Measurements from ENCODE around the gene FGGY. TPM values are rescaled to one million over a fixed set of nuclear protein-coding genes. Genes with fewer than 3 reads are reported as not detected.

Gene FGGY
- total and polyA plus RNA-seq, 2 donors (not counting 1 experiment from before 2014, with no cell fraction given), result 6.1 to 38.5 TPM

- Histone ChIP-seq H3K4me3 (ENCODE audit: control extremely low read depth in 1 of 5, extremely low read depth in 1 of 5, insufficient read depth in 1 of 5, low read depth in 2 of 5, low read length in 4 of 5) (no peak overlapping the region), H3K4me1 (ENCODE audit: control insufficient read depth in 2 of 2, insufficient read depth in 2 of 2, low read length in 2 of 2) (no peaks in the 10 kb centered on the region), H3K4me2 (replicated peaks; ENCODE audit: low read depth, low read length, poor library complexity, severe bottlenecking) (no peak overlapping the region), H4K20me1 (ENCODE audit: control insufficient read depth, insufficient read depth, low read length, poor library complexity, severe bottlenecking) (no peaks in the 10 kb centered on the region), H3K27ac (ENCODE audit: low read length in 2 of 2) (no peak overlapping the region), H3K9ac (ENCODE audit: low read length) (no peak overlapping the region), H2AFZ (ENCODE audit: insufficient read depth, low read depth, low read length, poor library complexity, severe bottlenecking) (no peak overlapping the region), H3K79me2 (ENCODE audit: control insufficient read depth, insufficient read depth, low read length) (no peaks in the 10 kb centered on the region), H3K36me3 (replicated peaks in 1 of 2; ENCODE audit: control extremely low read depth in 1 of 2, control insufficient read depth in 1 of 2, extremely low read depth in 1 of 2, insufficient read depth in 2 of 2, low read length in 1 of 2) (peaks cover 0 to 1% of the 10 kb centered on the region in 2 experiments), H3K9me3 (ENCODE audit: control extremely low read depth in 1 of 3, control insufficient read depth in 2 of 3, insufficient read depth in 1 of 3, low read length in 2 of 3) (peaks cover 0 to 4% (median 0%) of the 10 kb centered on the region in 3 donors), H3K27me3 (replicated peaks in 1 of 4; ENCODE audit: control extremely low read depth in 1 of 4, control insufficient read depth in 3 of 4, insufficient read depth in 4 of 4, low read length in 3 of 4) (no peaks in the 10 kb centered on the region)
- no peaks in the 10 kb centered on the region for H3K27me3 Mint-ChIP-seq
- ATAC-seq (ENCODE audit: low read depth) (no peak), DNase-seq (no peak)
- H3K27ac Mint-ChIP-seq, result no peak overlapping the region
- POLR2A ChIA-PET, result no interaction called here
- no peaks in the 10 kb centered on the region for H3K4me1 Mint-ChIP-seq
- WGBS (ENCODE audit: insufficient coverage), result 93% methylated on average over 4 of the region's 4 CpGs
- intact Hi-C loops (cut with micrococcal nuclease), result no loop called here
- CTCF ChIA-PET, result interaction anchor here (0.7 kb wide), 1 partner anchor 23 kb away, joined by 3 read pairs; no protein-coding TSS in a partner anchor
- no peaks in the 10 kb centered on the region for H3K9me3 Mint-ChIP-seq (ENCODE audit: insufficient read depth)
- TF ChIP-seq CTCF (IDR thresholded peaks at IDR 0.05) (no peak), EZH2 (IDR thresholded peaks at IDR 0.05; ENCODE audit: borderline replicate concordance, insufficient read depth, low read depth, low read length, poor library complexity, severe bottlenecking) (no peak)
- no peak overlapping the region for H3K4me3 Mint-ChIP-seq
These were observed 32.6 kb downstream of the FGGY start for GRCh38 chr1:59329412-59330053.

DNA sequence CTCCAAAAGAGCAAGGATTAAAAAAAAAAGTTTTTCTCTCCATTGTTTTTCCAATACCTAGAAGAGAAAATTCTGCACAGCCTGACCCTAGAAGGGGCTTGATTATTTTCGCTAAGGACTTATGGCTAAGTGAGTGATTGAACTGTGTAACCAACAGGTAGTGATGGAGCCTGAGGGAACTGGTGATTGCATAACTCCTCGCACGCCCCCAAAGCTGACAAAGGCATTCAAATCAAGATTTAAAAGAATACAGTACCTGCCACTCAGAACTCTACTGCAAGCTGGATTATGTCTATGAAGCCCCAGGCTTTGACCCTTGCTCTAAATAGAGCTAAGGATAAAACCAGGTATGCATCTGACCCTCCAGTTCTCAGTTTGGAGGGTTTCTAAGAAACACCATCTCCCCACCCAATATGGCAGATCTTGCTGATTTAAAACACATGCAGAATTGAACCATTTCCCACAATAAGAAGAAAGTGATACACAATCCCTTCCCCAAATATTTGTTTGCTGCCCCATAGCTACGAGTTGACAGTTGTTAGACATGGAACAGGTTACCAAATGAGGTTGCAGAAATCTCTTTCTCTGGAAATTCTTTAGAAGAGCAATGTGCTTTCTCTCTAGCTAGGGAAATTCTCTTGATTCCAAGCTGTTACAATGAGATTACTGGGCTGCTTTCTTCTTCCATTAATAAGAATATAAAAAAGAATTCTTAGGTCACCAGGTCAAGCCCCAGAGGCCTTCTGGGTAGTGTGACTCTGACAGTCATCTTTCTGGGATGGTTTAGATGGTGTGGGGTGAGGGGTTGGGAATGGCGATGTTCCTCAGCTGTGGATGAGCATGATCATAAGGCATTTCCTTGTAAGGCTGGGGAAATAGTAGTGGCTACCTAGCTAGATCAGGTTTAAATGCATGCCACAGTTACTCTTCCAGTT, 35.1 kb downstream of the FGGY start:
- Mint-ChIP-seq H3K4me3 (no peak overlapping the region), H3K9me3 (ENCODE audit: insufficient read depth) (no peaks in the 10 kb centered on the region), H3K27me3 (no peaks in the 10 kb centered on the region), H3K27ac (no peak overlapping the region), H3K4me1 (no peaks in the 10 kb centered on the region)
- no peak overlapping the region for H3K4me2 ChIP-seq (replicated peaks; ENCODE audit: low read depth, low read length, poor library complexity, severe bottlenecking)
- ChIA-PET POLR2A (no interaction called here), CTCF (no interaction called here)
- DNase-seq (no peak), ATAC-seq (ENCODE audit: low read depth) (no peak)
- no peak overlapping the region for H2AFZ ChIP-seq (ENCODE audit: insufficient read depth, low read depth, low read length, poor library complexity, severe bottlenecking)
- H3K9ac ChIP-seq (ENCODE audit: low read length), result no peak overlapping the region
- H3K36me3 ChIP-seq (replicated peaks in 1 of 2; ENCODE audit: control extremely low read depth in 1 of 2, control insufficient read depth in 1 of 2, extremely low read depth in 1 of 2, insufficient read depth in 2 of 2, low read length in 1 of 2), result no peaks in the 10 kb centered on the region
- H3K4me1 ChIP-seq (ENCODE audit: control insufficient read depth in 2 of 2, insufficient read depth in 2 of 2, low read length in 2 of 2), result no peaks in the 10 kb centered on the region
- no peaks in the 10 kb centered on the region for H3K79me2 ChIP-seq (ENCODE audit: control insufficient read depth, insufficient read depth, low read length)
- no peak overlapping the region for H3K27ac ChIP-seq (ENCODE audit: low read length in 2 of 2)
- no peaks in the 10 kb centered on the region for H3K27me3 ChIP-seq (replicated peaks in 1 of 4; ENCODE audit: control extremely low read depth in 1 of 4, control insufficient read depth in 3 of 4, insufficient read depth in 4 of 4, low read length in 3 of 4)
- no peak overlapping the region for H3K4me3 ChIP-seq (ENCODE audit: control extremely low read depth in 1 of 5, extremely low read depth in 1 of 5, insufficient read depth in 1 of 5, low read depth in 2 of 5, low read length in 4 of 5)
- intact Hi-C loops (cut with micrococcal nuclease), result no loop called here
- H3K9me3 ChIP-seq (ENCODE audit: control extremely low read depth in 1 of 3, control insufficient read depth in 2 of 3, insufficient read depth in 1 of 3, low read length in 2 of 3), result no peaks in the 10 kb centered on the region
- WGBS (ENCODE audit: insufficient coverage), result 100% methylated on average over 1 of the region's 5 CpGs
- H4K20me1 ChIP-seq (ENCODE audit: control insufficient read depth, insufficient read depth, low read length, poor library complexity, severe bottlenecking), result no peaks in the 10 kb centered on the region
- TF ChIP-seq EZH2 (IDR thresholded peaks at IDR 0.05; ENCODE audit: borderline replicate concordance, insufficient read depth, low read depth, low read length, poor library complexity, severe bottlenecking) (no peak), CTCF (IDR thresholded peaks at IDR 0.05) (no peak)
